Neural cell (in vitro differentiated cells): Measurements from ENCODE around the gene TXNL4B. TPM values are rescaled to one million over a fixed set of nuclear protein-coding genes. Genes with fewer than 3 reads are reported as not detected.

Experiments used
- H2AFZ ChIP-seq: fragments of 200-600, 300-800 bp; sonication (generic), shearing (Covaris generic); 2 replicates; pipeline ENCODE4 v1.6.0; 2014; ENCODE audit warnings: low read depth, mild to moderate bottlenecking, antibody characterized with exemption, low read length, moderate library complexity
- H3F3A ChIP-seq: fragments of 200-600 bp; shearing (Covaris generic); 2 replicates; pipeline ENCODE4 v1.6.1; 2016; ENCODE audit warnings: mild to moderate bottlenecking, moderate library complexity, mixed read lengths, antibody characterized with exemption, low read length; ENCODE audit not compliant: insufficient read depth, poor library complexity, severe bottlenecking
- H3K27ac ChIP-seq: fragments of 200-600, 300-800 bp; sonication (generic), shearing (Covaris generic); 2 replicates; pipeline ENCODE4 v1.5.1; 2014; ENCODE audit warnings: mild to moderate bottlenecking, low read length, moderate library complexity
- H3K27me3 ChIP-seq: fragments of 300-800, 200-600 bp; sonication (generic), shearing (Covaris generic); 2 replicates; pipeline ENCODE4 v1.6.0; 2014; ENCODE audit warnings: mild to moderate bottlenecking, low read depth, low read length, moderate library complexity; ENCODE audit not compliant: insufficient read depth
- H3K36me3 ChIP-seq: fragments of 300-800, 200-600 bp; sonication (generic), shearing (Covaris generic); 2 replicates; pipeline ENCODE4 v1.5.1; 2014; ENCODE audit warnings: mild to moderate bottlenecking, antibody characterized with exemption, low read length, moderate library complexity; ENCODE audit not compliant: insufficient read depth
- H3K4me2 ChIP-seq: fragments of 300-800, 200-600 bp; sonication (generic), shearing (Covaris generic); 2 replicates; pipeline ENCODE4 v1.6.0; 2014; ENCODE audit warnings: mild to moderate bottlenecking, low read length
- H3K4me3 ChIP-seq: fragments of 300-800, 200-600 bp; sonication (generic), shearing (Covaris generic); 2 replicates; pipeline ENCODE4 v1.5.1; 2014; ENCODE audit warnings: mild to moderate bottlenecking, low read length, moderate library complexity
- H3K79me2 ChIP-seq: fragments of 200-600 bp; shearing (Covaris generic); replicated peaks from 2 replicates; pipeline ENCODE4 v1.6.0; 2014; ENCODE audit warnings: mild to moderate bottlenecking, low read length, moderate library complexity; ENCODE audit not compliant: insufficient read depth
- H3K9ac ChIP-seq: fragments of 300-800, 200-600 bp; sonication (generic), shearing (Covaris generic); 2 replicates; pipeline ENCODE4 v1.6.1; 2016; ENCODE audit warnings: mild to moderate bottlenecking, low read length, mixed read lengths
- H3K9me2 ChIP-seq: fragments of 200-600 bp; shearing (Covaris generic); 2 replicates; pipeline ENCODE4 v1.6.1; 2016; ENCODE audit warnings: mild to moderate bottlenecking, low read length, mixed read lengths; ENCODE audit not compliant: insufficient read depth
- H3K9me3 ChIP-seq: fragments of 200-600, 300-800 bp; sonication (generic), shearing (Covaris generic); 2 replicates; pipeline ENCODE4 v1.6.1; 2016; ENCODE audit warnings: mild to moderate bottlenecking, mixed run types, low read length, moderate library complexity, mixed read lengths
- H4K20me1 ChIP-seq: fragments of 200-600 bp; shearing (Covaris generic); 2 replicates; pipeline ENCODE4 v1.6.1; 2016; ENCODE audit warnings: mild to moderate bottlenecking, mixed run types; ENCODE audit not compliant: insufficient read depth
- EP300 ChIP-seq: fragments of 450-650 bp; conservative IDR thresholded peaks from 2 replicates; pipeline ENCODE4 v1.6.1; 2014; ENCODE audit warnings: antibody characterized with exemption, mild to moderate bottlenecking, moderate library complexity; ENCODE audit not compliant: poor library complexity, severe bottlenecking
- EZH2 ChIP-seq: fragments of 200-600, 300-800 bp; shearing (Covaris generic), sonication (generic); IDR thresholded peaks from 2 replicates; pipeline ENCODE4 v1.6.1; 2014; ENCODE audit warnings: antibody characterized with exemption, low read length, borderline replicate concordance, mild to moderate bottlenecking; ENCODE audit not compliant: insufficient read depth, poor library complexity, severe bottlenecking
- MXI1 ChIP-seq: fragments of 450-650 bp; conservative IDR thresholded peaks from 2 replicates; pipeline ENCODE4 v1.6.1; 2014; ENCODE audit warnings: antibody characterized with exemption, mild to moderate bottlenecking; ENCODE audit not compliant: poor library complexity, severe bottlenecking
- POLR2AphosphoS5 ChIP-seq: IDR thresholded peaks from 2 replicates; pipeline ENCODE4 v1.6.1; 2012
- RAD21 ChIP-seq: fragments of 450-650 bp; conservative IDR thresholded peaks from 2 replicates; pipeline ENCODE4 v1.6.1; 2014; ENCODE audit warnings: antibody characterized with exemption, mild to moderate bottlenecking, moderate library complexity
- REST ChIP-seq: IDR thresholded peaks from 2 replicates; pipeline ENCODE4 v1.6.1; 2012; ENCODE audit warnings: borderline replicate concordance
- SMC3 ChIP-seq: fragments of 450-650 bp; conservative IDR thresholded peaks from 2 replicates; pipeline ENCODE4 v1.6.1; 2014; ENCODE audit warnings: antibody characterized with exemption, mild to moderate bottlenecking, moderate library complexity; ENCODE audit not compliant: poor library complexity
- TAF1 ChIP-seq: IDR thresholded peaks from 2 replicates; pipeline ENCODE4 v1.6.1; 2012; ENCODE audit warnings: low read depth
- polyA plus RNA-seq: library from polyadenylated mRNA; depleted of rRNA; stranded (reverse); fragments of >200 nt; gene quantifications from 2 replicates; pipeline ENCODE4 v1.2.3, GENCODE V29; 2014
- TF ChIP-seq, protein P1 (sequence below): fragments of 450-650 bp; IDR thresholded peaks from 2 replicates; pipeline ENCODE4 v1.5.1; 2014; ENCODE audit warnings: antibody characterized with exemption, mild to moderate bottlenecking, moderate library complexity; ENCODE audit not compliant: poor library complexity, severe bottlenecking

The TXNL4B gene
- polyA plus RNA-seq, 1 donor from 2014 or later: 26.2 TPM

GRCh38 chr16:72113616-72113945 lies 20.2 kb upstream of the TXNL4B start:
- H3F3A ChIP-seq: no peaks in the 10 kb centered on the region
- H3K4me2 ChIP-seq: no peak overlapping the region
- no peaks in the 10 kb centered on the region for H4K20me1 ChIP-seq
- H2AFZ ChIP-seq: no peak overlapping the region
- no peaks in the 10 kb centered on the region for H3K27me3 ChIP-seq
- H3K4me3 ChIP-seq: no peak overlapping the region
- TF ChIP-seq, protein P1, sequence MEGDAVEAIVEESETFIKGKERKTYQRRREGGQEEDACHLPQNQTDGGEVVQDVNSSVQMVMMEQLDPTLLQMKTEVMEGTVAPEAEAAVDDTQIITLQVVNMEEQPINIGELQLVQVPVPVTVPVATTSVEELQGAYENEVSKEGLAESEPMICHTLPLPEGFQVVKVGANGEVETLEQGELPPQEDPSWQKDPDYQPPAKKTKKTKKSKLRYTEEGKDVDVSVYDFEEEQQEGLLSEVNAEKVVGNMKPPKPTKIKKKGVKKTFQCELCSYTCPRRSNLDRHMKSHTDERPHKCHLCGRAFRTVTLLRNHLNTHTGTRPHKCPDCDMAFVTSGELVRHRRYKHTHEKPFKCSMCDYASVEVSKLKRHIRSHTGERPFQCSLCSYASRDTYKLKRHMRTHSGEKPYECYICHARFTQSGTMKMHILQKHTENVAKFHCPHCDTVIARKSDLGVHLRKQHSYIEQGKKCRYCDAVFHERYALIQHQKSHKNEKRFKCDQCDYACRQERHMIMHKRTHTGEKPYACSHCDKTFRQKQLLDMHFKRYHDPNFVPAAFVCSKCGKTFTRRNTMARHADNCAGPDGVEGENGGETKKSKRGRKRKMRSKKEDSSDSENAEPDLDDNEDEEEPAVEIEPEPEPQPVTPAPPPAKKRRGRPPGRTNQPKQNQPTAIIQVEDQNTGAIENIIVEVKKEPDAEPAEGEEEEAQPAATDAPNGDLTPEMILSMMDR: no peak
- TF ChIP-seq RAD21: no peak
- no peak for TF ChIP-seq REST
- TF ChIP-seq POLR2AphosphoS5: no peak
- TF ChIP-seq MXI1: no peak
- no peak for TF ChIP-seq EP300
- TF ChIP-seq TAF1: no peak
- no peak for TF ChIP-seq EZH2
- TF ChIP-seq SMC3: no peak
- no peaks in the 10 kb centered on the region for H3K9me2 ChIP-seq
- H3K36me3 ChIP-seq: peaks cover 1% of the 10 kb centered on the region
- H3K27ac ChIP-seq: no peak overlapping the region
- H3K9me3 ChIP-seq: no peaks in the 10 kb centered on the region
- no peak overlapping the region for H3K9ac ChIP-seq
- H3K79me2 ChIP-seq: no peaks in the 10 kb centered on the region

DNA sequence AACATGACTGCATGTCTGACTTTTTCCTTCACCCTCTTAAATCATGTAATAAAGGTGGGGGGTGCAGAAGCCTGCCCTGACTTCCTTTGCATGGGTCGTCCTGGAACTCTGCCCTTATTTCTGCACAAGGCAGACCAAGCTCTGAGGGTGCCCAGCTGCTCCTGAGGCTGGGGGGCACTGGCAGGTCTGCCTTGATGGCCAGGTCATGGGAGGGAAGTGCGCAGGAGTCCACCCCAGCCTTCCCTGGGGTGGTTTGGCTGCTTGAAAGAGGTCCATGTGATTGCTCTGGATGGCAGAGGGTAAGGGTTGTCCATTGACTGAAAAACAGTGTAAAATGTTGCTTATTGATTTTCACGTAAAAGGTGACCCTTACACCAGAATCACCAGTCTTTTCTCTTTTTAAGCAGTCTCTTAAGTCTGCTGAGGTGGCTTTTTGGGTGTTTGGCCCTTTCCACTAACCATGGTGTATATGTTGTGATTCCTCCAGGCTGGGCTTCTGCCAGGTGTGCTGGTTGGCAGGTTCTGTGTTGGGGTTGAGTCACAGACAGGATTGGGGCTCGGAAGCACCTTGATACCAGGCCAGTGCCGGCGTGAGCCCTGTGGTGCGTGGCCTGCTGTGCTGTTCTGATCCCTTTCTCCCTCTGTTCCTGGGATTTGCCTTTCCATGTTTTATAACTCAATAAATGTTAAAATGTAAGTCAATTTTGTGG lies 19.6 kb upstream of the TXNL4B start:
- H3K36me3 ChIP-seq: peaks cover 6% of the 10 kb centered on the region

More for the DNA sequence above, 19.6 kb upstream of the TXNL4B start:
- H3K9me2 ChIP-seq: no peaks in the 10 kb centered on the region
- H3K9ac ChIP-seq: no peak overlapping the region
- H3K79me2 ChIP-seq: no peaks in the 10 kb centered on the region
- TF ChIP-seq RAD21 (no peak), EP300 (no peak), POLR2AphosphoS5 (no peak), SMC3 (no peak), MXI1 (no peak), EZH2 (no peak), REST (no peak), TAF1 (no peak)
- TF ChIP-seq, protein P1: no peak
- H3F3A ChIP-seq: no peaks in the 10 kb centered on the region
- H3K9me3 ChIP-seq: no peaks in the 10 kb centered on the region
- H4K20me1 ChIP-seq: no peaks in the 10 kb centered on the region
- no peak overlapping the region for H3K4me2 ChIP-seq
- H3K27ac ChIP-seq: no peak overlapping the region
- no peak overlapping the region for H3K4me3 ChIP-seq
- H3K27me3 ChIP-seq: no peaks in the 10 kb centered on the region
- no peak overlapping the region for H2AFZ ChIP-seq
